Ishikawa (cell line): ENCODE results near the gene SNRPD3.
A peak's percentile ranks its signal among the peaks of the same experiment; 100 is the strongest.

Source experiments
- CEBPB ChIP-seq: IDR thresholded peaks from 2 replicates; pipeline ENCODE4 v1.6.1; 2012
- CREB1 ChIP-seq: IDR thresholded peaks from 2 replicates; pipeline ENCODE4 v1.6.1; 2012; ENCODE audit warnings: low read depth
- EGR1 ChIP-seq: IDR thresholded peaks from 2 replicates; pipeline ENCODE4 v1.6.1; 2012
- EP300 ChIP-seq: IDR thresholded peaks from 2 replicates; pipeline ENCODE4 v1.6.1; 2012; ENCODE audit warnings: borderline replicate concordance
- FOXM1 ChIP-seq: IDR thresholded peaks from 2 replicates; pipeline ENCODE4 v1.6.1; 2012; ENCODE audit warnings: low read depth, borderline replicate concordance
- NFIC ChIP-seq: IDR thresholded peaks from 2 replicates; pipeline ENCODE4 v1.6.1; 2012
- RAD21 ChIP-seq: IDR thresholded peaks from 2 replicates; pipeline ENCODE4 v1.6.1; 2012; ENCODE audit warnings: low read depth
- TAF1 ChIP-seq: IDR thresholded peaks from 2 replicates; pipeline ENCODE4 v1.6.1; 2012; ENCODE audit warnings: low read depth, mild to moderate bottlenecking
- TCF12 ChIP-seq: IDR thresholded peaks from 2 replicates; pipeline ENCODE4 v1.6.1; 2012; ENCODE audit warnings: low read depth
- TEAD4 ChIP-seq: IDR thresholded peaks from 2 replicates; pipeline ENCODE4 v1.6.1; 2012
- YY1 ChIP-seq: IDR thresholded peaks from 2 replicates; pipeline ENCODE4 v1.6.1; 2012; ENCODE audit warnings: low read depth
- ZBTB7A ChIP-seq: IDR thresholded peaks from 2 replicates; pipeline ENCODE4 v1.6.1; 2012; ENCODE audit warnings: low read depth
- TF ChIP-seq, protein P1 (sequence below): IDR thresholded peaks from 2 replicates; pipeline ENCODE4 v1.6.1; 2012
- TF ChIP-seq, protein P2 (sequence below): IDR thresholded peaks from 2 replicates; pipeline ENCODE4 v1.6.1; 2012; ENCODE audit warnings: low read depth, mild to moderate bottlenecking
- TF ChIP-seq, protein P3 (sequence below): IDR thresholded peaks from 2 replicates; pipeline ENCODE4 v1.6.1; 2012

SNRPD3 gene

DNA sequence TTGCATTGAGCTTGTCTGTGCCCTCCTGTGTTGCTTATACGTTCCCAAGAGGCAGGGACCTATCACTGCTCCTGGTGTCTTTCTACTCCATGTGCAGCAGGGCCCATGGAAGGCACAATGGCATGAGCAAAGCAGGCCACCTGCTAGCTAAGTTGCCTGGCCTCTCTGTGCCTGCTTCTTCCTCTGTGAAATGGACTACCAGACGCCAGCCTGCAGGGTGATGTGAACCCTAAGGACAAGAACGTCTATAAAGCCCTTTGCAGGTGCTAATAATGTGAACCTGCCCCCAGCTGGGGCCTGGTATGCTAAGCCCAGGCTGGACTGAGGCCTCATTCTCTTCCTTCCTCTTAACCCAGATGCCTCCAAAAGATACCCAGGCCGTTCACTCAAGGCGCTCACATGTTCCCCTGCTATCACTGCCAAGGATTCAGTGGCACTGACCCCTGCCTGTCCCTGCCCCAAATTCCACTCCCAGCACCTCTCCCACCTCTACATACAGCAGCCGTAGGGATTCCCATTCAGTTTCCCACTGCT is 4.8 kb upstream of the SNRPD3 start:
- TF ChIP-seq TAF1 (no peak), RAD21 (no peak), CREB1 (no peak), TEAD4 (no peak), NFIC (no peak), YY1 (no peak), CEBPB (no peak), TCF12 (no peak), EGR1 (no peak), FOXM1 (no peak), EP300 (no peak), ZBTB7A (no peak)
- TF ChIP-seq, protein P1, sequence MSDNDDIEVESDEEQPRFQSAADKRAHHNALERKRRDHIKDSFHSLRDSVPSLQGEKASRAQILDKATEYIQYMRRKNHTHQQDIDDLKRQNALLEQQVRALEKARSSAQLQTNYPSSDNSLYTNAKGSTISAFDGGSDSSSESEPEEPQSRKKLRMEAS: no peak
- TF ChIP-seq, protein P2, sequence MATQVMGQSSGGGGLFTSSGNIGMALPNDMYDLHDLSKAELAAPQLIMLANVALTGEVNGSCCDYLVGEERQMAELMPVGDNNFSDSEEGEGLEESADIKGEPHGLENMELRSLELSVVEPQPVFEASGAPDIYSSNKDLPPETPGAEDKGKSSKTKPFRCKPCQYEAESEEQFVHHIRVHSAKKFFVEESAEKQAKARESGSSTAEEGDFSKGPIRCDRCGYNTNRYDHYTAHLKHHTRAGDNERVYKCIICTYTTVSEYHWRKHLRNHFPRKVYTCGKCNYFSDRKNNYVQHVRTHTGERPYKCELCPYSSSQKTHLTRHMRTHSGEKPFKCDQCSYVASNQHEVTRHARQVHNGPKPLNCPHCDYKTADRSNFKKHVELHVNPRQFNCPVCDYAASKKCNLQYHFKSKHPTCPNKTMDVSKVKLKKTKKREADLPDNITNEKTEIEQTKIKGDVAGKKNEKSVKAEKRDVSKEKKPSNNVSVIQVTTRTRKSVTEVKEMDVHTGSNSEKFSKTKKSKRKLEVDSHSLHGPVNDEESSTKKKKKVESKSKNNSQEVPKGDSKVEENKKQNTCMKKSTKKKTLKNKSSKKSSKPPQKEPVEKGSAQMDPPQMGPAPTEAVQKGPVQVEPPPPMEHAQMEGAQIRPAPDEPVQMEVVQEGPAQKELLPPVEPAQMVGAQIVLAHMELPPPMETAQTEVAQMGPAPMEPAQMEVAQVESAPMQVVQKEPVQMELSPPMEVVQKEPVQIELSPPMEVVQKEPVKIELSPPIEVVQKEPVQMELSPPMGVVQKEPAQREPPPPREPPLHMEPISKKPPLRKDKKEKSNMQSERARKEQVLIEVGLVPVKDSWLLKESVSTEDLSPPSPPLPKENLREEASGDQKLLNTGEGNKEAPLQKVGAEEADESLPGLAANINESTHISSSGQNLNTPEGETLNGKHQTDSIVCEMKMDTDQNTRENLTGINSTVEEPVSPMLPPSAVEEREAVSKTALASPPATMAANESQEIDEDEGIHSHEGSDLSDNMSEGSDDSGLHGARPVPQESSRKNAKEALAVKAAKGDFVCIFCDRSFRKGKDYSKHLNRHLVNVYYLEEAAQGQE: no peak
- TF ChIP-seq, protein P3, sequence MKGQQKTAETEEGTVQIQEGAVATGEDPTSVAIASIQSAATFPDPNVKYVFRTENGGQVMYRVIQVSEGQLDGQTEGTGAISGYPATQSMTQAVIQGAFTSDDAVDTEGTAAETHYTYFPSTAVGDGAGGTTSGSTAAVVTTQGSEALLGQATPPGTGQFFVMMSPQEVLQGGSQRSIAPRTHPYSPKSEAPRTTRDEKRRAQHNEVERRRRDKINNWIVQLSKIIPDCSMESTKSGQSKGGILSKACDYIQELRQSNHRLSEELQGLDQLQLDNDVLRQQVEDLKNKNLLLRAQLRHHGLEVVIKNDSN: no peak

DNA sequence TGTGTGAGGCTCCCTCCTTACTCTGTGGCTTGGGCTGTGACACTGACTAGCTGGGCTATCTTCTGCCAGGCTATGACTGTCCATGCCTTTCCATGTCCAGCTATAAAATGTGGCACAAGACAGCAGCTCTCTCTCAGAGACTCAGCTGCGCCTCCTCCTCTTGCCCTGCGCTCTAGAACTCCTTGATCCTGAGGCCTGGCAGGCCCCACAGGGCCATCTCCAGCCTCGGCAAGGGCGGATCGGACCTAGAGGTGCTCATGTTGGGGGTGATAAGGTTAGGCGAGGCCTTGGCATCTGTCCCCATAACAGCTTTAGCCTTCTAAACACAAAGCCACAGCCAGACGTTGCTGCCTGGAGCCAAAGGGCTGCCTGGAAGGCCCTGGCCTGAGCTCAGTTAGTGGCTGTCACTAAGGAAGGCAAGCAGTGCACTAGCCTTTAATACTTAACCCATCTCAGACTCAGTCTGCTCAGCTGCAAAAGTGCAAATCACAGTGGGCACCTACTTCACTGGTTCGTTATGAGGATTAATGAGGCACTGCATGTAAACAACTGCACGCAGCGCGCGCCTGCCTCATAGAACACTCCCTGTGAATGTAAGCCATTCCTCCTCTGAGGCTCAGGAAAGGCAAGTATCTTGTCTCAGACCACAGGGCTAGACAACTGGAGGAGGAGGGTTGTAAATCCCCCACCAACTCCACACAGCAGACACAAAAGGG is 2.0 kb upstream of the SNRPD3 start:
- TF ChIP-seq ZBTB7A: no peak
- TF ChIP-seq CREB1: no peak
- TF ChIP-seq, protein P2: no peak
- TF ChIP-seq, protein P1: no peak

DNA sequence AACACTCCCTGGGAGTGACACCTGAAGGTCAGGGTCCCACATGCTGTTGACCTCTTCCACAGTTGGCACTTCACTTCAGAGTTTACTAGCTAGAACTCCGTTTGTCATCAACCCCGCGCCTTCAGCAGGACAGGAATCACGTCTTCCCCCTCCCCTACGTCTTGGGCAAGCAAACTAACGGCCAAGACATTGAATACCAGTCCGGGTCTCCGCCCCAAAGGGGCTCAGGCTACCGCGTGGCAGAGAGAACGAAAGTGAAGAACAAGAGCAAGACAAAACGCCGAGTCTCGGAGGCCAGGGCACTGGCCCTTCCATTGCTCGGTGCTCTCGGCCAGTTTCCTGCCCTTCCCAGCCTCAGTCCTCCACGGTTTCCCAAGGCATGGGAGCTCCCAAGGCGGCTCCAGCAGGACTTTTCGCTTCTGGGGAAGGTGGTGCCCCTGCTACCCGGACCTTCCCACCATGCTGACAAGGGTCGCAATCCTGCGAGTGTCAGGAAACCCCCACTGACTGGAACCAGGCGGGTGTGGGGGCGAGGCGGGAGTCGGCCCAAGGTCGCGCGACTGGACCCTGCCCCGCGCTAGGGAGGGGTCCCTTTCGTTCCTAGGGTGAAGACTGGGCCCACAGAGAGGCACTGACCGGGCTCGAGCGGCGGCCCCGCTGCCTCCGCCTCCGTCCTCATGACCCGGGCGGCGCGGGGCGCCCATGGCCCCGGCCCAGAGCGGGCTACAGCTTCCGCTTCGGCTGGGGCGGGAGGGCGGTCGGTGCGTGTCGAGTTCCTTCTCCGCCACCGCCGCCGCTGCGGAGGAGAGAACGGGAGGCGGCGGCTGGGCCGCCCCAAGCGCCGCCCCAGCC is 1.3 kb upstream of the SNRPD3 start, which contains the start of gene GUCD1:
Gene GUCD1 (minus strand): TSS at position 826 of the 852 bp plus-strand sequence. CDS start 147 bp downstream, at position 679.
- TF ChIP-seq YY1: 0 out of 2 replicates have a peak, but pooled peaks have one; percentile 41
- no peak for TF ChIP-seq EGR1
- TF ChIP-seq, protein P1: peak; percentile 41; the same call in 1 of the 2 replicates
- peak; percentile 29; the same call in 1 of the 2 replicates for TF ChIP-seq TAF1

DNA sequence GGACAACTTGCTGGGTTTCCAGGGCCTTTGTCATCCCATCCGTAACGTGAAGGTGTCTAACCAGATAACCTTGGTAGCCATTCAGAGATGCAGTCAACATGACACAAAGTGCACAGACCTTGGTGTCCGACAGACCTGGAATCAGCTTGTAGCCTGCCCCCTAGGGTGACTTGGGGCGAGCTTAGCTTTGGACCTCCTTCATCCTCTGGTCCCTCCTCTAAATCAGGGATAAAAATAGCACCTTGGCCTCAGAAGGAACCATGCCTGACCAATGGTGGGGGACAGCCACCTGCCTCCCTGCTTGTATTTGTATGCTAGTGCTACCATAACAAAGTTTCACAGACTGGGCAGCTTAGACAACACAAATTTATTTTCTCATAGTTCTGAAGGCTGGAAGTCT is 3.7 kb downstream of the SNRPD3 start:
- TF ChIP-seq CREB1 (no peak), NFIC (no peak), RAD21 (no peak), TEAD4 (no peak), YY1 (no peak), ZBTB7A (no peak)
- TF ChIP-seq, protein P3: no peak
- TF ChIP-seq, protein P2: no peak
